Fibroblast of the aortic adventitia (primary cell): ENCODE data around the gene TRA2A. TPM values are rescaled to one million over a fixed set of nuclear protein-coding genes. Genes with fewer than 3 reads are reported as not detected.
A peak's percentile ranks its signal among the peaks of the same experiment; 100 is the strongest.

ENCODE experiments used
- DNase-seq: peaks from one replicate; pipeline ENCODE4 v3.0.0-alpha.2; 2010; ENCODE audit warnings: low read depth
- H3K4me3 ChIP-seq: 2 replicates; pipeline ENCODE4 v1.5.1; 2011; ENCODE audit warnings: low read depth, mild to moderate bottlenecking, control low read depth, low read length, moderate library complexity
- CTCF ChIP-seq: IDR thresholded peaks from 2 replicates; pipeline ENCODE4 v1.5.1; 2011; ENCODE audit warnings: mild to moderate bottlenecking, low read length, control low read depth, inconsistent platforms; ENCODE audit not compliant: insufficient read depth
- total RNA-seq: library from RNA; depleted of rRNA; stranded (reverse); fragments of >200 nt; gene quantifications from 2 replicates; pipeline ENCODE4 v1.2.3, GENCODE V29; 2012; ENCODE audit warnings: low replicate concordance

TRA2A gene
- total RNA-seq, 1 donor: 48.0 TPM

GRCh38 chr7:23474829-23475575 lies 56.8 kb downstream of the TRA2A start:
- TF ChIP-seq CTCF: no peak
- DNase-seq: peak; percentile 57
- peak overlapping the region; percentile 65 for H3K4me3 ChIP-seq

GRCh38 chr7:23474094-23474828 lies 57.5 kb downstream of the TRA2A start:
- no peak for TF ChIP-seq CTCF
- DNase-seq: peak; percentile 91
- peak overlapping the region; percentile 84 for H3K4me3 ChIP-seq

GRCh38 chr7:23473844-23474093 lies 58.0 kb downstream of the TRA2A start:
- H3K4me3 ChIP-seq: peak overlapping the region; percentile 84
- TF ChIP-seq CTCF: no peak
- no peak for DNase-seq

GRCh38 chr7:23472956-23473843 lies 58.6 kb downstream of the TRA2A start:
- TF ChIP-seq CTCF: no peak
- peak overlapping the region; percentile 84 for H3K4me3 ChIP-seq
- no peak for DNase-seq

GRCh38 chr7:23472556-23472955 lies 59.2 kb downstream of the TRA2A start:
- DNase-seq: no peak
- H3K4me3 ChIP-seq: no peak overlapping the region
- TF ChIP-seq CTCF: no peak

- TF ChIP-seq CTCF: no peak
- no peak for DNase-seq
- H3K4me3 ChIP-seq: no peak overlapping the region
Observed at GRCh38 chr7:23472046-23472445, 59.7 kb downstream of the TRA2A start.
